HG03159 (cell line): ENCODE data around the gene FOXB2.
"Not testable (repeated sequence)": the region's sequence is repeated elsewhere in the genome, so short reads cannot be mapped to it uniquely, and the experiment has no call there.

ENCODE experiments used
- ATAC-seq: cut with Tn5 transposase; IDR thresholded peaks from one replicate; pipeline ENCODE4 v1.9.1; 2021; ENCODE audit warnings: mild to moderate bottlenecking, moderate library complexity; ENCODE audit not compliant: unreplicated experiment

Gene FOXB2

GRCh38 chr9:77043743-77044142 lies 24.3 kb downstream of the FOXB2 start:
- not testable (repeated sequence) for ATAC-seq

DNA sequence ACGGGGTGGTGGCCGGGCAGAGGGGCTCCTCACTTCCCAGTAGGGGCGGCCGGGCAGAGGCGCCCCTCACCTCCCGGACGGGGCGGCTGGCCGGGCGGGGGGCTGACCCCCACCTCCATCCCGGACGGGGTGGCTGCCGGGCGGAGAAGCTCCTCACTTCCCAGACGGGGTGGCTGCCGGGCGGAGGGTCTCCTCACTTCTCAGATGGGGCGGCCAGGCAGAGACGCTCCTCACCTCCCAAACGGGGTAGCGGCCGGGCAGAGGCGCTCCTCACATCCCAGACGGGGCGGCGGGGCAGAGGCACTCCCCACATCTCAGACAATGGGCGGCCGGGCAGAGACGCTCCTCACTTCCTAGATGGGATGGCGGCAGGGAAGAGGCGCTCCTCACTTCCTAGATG lies 41.2 kb downstream of the FOXB2 start:
- ATAC-seq, result not testable (repeated sequence)

DNA sequence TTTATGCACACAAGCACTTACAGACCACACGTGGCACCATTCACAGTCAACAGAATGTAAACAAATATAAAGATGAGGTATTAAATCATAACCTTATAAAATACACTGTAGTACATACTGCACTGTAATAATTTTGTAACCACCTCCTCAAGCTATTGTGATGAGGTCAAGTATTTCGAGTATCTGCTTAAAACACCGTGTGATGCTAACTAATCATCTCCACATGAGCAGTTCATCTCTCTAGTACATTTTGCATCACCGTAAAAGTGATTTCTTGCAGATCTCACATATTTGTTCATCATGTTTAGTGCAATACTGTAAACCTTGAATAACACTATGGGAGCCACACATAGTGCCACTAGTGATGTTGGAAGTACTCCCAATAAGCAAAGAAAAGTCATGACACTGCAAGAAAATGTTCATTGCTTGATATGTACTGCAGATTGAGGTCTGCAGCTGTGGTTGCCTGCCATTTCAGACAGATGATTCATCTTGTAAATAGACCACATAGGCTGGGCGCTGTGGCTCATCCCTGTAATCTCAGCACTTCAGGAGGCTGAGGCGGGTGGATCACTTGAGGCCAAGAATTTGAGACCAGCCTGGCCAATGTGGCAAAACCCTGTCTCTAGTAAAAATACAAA lies 44.3 kb downstream of the FOXB2 start:
- no peak for ATAC-seq

GRCh38 chr9:77066388-77066787 lies 46.9 kb downstream of the FOXB2 start:
- ATAC-seq, result no peak
